GM12875 (cell line): Measurements from ENCODE around the gene EGFL8.
"Not testable (repeated sequence)": the region's sequence is repeated elsewhere in the genome, so short reads cannot be mapped to it uniquely, and the experiment has no call there.

Experiments
- H3K4me3 ChIP-seq: one replicate; pipeline ENCODE4 v1.5.1; 2011; ENCODE audit warnings: low read depth, low read length, control low read depth
- TF ChIP-seq, protein P1 (sequence below): IDR thresholded peaks from 2 replicates; pipeline ENCODE4 v1.5.1; 2011; ENCODE audit warnings: low read depth, mild to moderate bottlenecking, control low read depth, inconsistent platforms, low read length, moderate library complexity, borderline replicate concordance; ENCODE audit not compliant: insufficient read depth

The EGFL8 gene

DNA sequence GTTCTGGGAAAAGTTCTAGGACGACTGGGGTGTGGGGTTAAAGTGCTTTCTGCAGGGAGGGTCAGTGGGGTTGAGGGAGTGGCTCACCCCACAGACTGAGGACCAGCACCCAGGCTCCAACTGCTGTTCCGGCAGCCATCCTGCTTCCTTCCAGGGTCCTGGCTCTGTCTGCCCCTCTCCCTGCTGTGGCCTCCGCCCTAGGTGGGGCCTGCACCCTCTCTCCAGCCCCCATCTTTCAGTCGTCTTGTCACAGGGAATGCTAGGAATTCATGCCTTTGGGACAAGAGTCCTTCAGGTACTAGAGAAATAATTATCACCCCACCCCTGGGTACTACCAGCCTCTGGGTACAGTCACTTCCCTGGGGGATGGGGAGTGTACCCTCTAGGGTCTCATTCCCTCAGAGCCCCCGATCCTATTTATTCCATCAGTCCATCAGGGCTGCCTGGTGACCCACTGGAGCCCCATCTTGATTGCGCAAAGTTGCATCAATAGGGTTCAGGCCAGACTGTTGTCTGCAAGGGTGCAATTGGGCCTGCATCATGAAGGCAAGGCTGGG is 19.8 kb downstream of the EGFL8 start, which contains the start of gene AGER:
Gene AGER (minus strand): TSS at position 170 of the 557 bp plus-strand sequence. CDS start 31 bp downstream, at position 139.
- H3K4me3 ChIP-seq = no peak within 1 kb of the TSS

DNA sequence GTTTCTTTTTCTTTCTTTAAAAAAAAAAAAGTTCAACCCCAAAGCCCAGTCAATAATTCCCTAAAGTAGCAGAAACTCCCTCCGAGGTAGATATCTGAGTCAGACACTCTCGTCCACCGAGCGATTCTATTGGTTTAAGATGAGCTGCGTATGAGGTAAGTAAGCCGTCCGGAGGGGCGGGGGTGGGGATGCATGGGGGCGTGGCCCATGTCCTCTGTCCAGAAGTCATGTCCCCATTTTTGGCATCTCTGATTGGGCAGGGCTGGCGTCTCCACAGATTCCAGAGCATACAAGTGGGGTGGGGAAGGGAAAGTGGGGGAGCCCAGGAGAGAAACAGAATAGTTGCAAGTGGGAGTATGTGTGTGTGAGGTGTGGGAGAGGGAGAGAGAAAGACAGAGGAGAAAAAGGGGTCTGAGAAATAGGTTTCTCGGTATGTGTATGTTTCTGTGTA is 21.3 kb downstream of the EGFL8 start:
- H3K4me3 ChIP-seq = not testable (repeated sequence)

More for the DNA sequence above, 19.8 kb downstream of the EGFL8 start, which contains the start of gene AGER:
- TF ChIP-seq, protein P1, sequence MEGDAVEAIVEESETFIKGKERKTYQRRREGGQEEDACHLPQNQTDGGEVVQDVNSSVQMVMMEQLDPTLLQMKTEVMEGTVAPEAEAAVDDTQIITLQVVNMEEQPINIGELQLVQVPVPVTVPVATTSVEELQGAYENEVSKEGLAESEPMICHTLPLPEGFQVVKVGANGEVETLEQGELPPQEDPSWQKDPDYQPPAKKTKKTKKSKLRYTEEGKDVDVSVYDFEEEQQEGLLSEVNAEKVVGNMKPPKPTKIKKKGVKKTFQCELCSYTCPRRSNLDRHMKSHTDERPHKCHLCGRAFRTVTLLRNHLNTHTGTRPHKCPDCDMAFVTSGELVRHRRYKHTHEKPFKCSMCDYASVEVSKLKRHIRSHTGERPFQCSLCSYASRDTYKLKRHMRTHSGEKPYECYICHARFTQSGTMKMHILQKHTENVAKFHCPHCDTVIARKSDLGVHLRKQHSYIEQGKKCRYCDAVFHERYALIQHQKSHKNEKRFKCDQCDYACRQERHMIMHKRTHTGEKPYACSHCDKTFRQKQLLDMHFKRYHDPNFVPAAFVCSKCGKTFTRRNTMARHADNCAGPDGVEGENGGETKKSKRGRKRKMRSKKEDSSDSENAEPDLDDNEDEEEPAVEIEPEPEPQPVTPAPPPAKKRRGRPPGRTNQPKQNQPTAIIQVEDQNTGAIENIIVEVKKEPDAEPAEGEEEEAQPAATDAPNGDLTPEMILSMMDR = no peak

DNA sequence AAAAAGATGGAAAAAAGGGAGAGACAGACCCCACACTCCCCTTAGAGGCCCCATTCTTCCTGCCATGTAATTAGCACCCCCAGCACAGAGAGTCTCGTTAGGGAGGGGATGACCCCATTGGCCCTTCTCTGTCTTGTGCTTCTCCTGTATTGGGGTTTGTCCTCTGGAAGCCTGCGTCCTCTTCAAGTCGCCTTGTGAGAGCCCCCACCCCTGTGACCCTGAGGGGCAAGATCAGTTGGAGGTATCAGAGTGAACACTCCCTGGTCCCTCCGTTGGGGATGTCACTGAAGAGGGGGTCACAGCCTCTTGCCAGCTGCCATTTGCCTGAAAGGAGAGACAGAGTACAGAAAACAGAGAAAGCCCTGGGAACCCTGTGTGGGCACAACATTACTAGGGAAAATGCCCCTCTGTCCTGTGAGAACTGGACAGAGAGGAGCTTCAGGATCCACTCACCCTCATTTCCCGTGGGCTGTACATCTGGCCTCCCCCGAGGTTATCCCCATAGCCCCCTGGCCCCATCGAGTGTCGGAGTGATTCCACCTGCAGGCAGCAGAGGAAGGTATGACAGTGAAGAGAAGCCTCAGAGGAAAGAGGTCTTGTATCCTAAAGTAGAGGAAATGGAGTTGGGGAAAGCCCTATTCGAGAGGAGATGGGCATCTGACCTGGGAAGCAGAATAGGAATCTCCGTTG is 21.9 kb downstream of the EGFL8 start:
- H3K4me3 ChIP-seq = not testable (repeated sequence)

DNA sequence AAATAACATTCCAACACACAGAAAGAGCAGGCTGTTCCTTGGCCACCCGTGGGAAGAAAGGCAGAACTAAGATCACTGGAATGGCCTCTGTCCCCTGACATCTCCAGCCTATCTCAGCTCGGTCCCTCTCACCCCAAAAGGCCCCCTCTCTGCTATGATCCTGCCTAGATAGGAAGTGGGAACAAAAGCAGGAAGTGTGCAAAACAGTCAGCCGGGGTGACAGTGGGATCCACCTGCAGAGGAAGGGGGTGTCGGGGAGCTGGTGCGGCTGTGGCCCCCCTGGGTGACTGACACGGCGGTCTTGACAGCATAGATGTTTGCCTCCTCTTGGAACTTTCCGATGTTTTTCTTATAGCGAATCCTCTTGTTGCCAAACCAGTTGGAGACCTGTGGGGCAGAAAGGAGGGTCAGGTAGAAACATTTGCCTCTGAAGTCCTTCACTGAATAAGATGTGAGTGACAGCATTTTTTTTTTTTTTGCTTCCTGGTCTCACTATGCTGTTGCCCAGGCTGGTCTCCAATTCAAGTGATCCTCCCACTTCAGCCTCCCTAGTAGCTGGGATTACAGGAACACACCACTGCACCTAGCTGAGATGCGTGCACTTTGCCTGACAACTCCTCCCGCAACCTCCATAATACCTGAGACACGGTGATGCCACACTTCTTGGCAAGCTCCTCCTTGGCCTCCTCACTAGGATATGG is 22.8 kb downstream of the EGFL8 start:
- TF ChIP-seq, protein P1 = no peak
- H3K4me3 ChIP-seq = no peak overlapping the region

DNA sequence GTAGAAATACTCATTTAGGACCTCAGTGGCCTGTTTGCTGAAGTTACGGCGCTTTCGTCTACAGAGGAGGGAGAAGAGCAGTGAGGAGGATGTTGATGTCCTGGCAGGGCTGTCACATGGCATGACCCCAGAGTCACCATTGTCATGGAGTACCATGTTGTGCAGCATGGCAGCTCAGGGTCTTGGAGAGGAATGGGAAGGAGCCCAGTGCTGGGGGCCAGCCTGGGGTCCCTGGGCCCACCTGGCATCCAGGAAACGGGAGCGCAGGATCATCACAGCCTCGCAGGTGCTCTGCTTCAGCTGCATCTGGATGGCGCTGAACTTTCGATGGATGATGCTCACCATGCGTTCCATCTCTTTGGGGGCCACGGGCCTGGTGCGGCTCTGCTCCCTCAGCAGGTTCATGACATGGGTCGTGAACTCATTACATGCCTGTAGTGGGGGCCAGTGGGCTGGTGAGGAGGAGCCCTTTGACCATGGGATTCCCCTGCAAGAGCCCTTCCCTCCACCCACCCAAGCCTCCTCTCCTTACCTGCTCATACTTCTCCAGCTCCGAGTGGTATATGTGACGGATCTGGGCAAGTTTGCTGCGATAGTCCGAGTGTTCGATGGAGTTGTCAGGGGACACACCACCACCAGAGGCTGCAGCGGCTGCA is 23.5 kb downstream of the EGFL8 start:
- not testable (repeated sequence) for H3K4me3 ChIP-seq

DNA sequence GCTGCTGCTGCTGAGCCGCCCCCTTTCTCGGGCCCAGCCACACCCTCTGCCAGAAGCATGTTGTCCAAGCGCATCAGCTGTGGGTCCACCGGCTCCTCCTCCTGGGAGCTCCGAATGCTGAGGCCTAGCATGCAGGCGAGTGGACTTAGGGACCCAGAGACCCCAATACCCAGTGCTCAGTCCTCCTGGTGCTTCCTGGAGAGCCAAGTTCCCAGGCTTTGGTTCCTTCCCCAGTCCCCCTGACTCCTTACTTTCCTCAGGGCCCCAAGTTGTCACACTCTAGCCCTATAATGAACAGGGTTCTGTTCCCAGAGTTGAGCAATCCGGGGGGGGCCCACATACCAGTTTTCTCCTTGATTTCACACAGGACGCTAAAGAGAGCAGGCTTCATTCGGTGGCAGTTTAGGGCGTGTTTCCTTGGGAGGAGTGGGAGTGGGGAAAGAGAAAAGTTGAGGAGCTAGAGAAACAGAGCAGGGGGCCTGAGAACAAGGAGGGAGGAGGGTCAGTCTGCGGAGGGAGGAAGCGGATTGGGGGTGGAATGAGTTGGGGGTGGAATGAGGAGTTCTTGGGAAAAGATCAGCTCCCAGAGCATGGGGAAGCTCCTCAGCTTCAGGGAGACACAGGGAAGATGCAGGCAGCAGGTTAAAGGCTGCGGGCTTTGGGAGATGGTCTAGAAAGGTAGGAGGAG is 24.1 kb downstream of the EGFL8 start:
- TF ChIP-seq, protein P1 = no peak
- peak overlapping the region; percentile 56 for H3K4me3 ChIP-seq

DNA sequence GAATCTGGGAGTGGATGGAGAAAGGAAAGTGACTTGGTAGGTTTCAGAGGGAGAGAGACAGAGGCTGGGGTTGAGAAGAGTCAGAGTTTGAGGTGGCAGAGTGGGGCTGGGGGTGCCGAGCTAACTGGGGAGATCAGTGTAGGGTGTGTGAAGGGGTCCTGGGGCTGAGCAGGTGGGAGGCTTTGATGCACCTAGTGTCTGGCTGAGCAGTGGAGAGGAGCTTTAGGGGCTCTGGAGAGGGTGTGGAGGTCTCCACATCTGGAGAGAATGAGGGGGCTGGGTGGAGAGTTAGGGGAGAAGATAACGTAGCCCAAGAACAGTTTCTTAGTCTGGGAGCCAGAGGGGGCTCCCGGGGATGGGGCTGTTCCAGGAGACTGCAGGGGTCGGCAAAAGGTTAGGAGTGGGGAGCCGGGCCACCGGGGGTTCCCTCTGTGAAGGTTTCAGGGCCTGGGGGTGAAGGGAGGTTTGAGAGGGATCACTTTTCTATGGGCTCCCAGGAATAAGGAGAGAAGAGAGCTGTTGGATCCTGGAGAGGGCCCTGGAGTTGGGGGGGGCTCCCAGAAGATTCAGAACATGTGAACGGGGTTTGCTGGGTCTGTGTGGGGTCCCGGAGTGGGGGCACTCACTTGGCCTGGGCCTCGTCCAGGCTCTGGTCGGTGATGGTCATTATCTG is 24.8 kb downstream of the EGFL8 start:
- TF ChIP-seq, protein P1 = no peak
- peak overlapping the region; percentile 56 for H3K4me3 ChIP-seq

DNA sequence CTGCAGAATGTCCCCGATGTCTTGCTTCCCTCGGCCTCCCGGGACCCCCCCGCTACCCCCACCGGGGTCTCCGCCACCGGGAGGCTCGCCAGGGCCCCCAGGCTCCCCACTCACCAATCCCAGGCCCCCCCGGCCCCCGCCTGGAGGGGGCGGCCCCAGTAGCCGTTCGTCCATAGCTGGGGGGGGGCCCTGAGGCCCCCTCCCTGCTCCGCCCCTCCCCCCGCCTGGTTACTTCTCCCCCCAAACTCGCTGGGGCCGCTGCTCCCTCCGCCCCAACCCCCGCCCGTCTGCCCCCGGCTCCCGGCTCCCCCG is 25.3 kb downstream of the EGFL8 start:
- H3K4me3 ChIP-seq = peak overlapping the region; percentile 56
- TF ChIP-seq, protein P1 = no peak
